ENCODE data around the gene ALPL. TPM values are rescaled to one million over a fixed set of nuclear protein-coding genes. Genes with fewer than 3 reads are reported as not detected.
"Not testable (repeated sequence)": the region's sequence is repeated elsewhere in the genome, so short reads cannot be mapped to it uniquely, and the experiment has no call there.

Gene ALPL
- total RNA-seq (100 to 1,000 TPM in 2 of 9 donors, 10 to 100 TPM in 7; 21.9 to 752 (median 59.3) TPM), polyA plus RNA-seq (100 to 1,000 TPM in 2 of 3 donors, 10 to 100 TPM in 1; 74.7 to 338 (median 147) TPM)
- long read RNA-seq, donor 1, transcript ALPL-204 (12 exons, 2,589 nt) = major isoform, 7 of 7 reads
- long read RNA-seq, donor 1, partial matches to known transcripts = 0 of 7 reads
- long read RNA-seq, donor 1, other reads (novel, unspliced or antisense) = 0 of 7 reads
- long read RNA-seq, donor 2 = 0 reads
- long read RNA-seq, donor 3, transcript ALPL-204 (12 exons, 2,589 nt) = major isoform, 5 of 5 reads
- long read RNA-seq, donor 3, partial matches to known transcripts = 0 of 5 reads
- long read RNA-seq, donor 3, other reads (novel, unspliced or antisense) = 0 of 5 reads
- long read RNA-seq, donor 4, transcript ALPL-204 (12 exons, 2,589 nt) = major isoform, 10 of 19 reads
- long read RNA-seq, donor 4, partial matches to known transcripts = 4 of 19 reads
- long read RNA-seq, donor 4, other reads (novel, unspliced or antisense) = 4 of 19 reads
- long read RNA-seq, donor 5, transcript ALPL-204 (12 exons, 2,589 nt) = major isoform, 161 of 213 reads
- long read RNA-seq, donor 5, transcript ALPL-207 (11 exons, 2,131 nt) = minor isoform, 5 of 213 reads
- long read RNA-seq, donor 5, partial matches to known transcripts = 19 of 213 reads
- long read RNA-seq, donor 5, other reads (novel, unspliced or antisense) = 27 of 213 reads
- long read RNA-seq, donor 6, transcript ALPL-204 (12 exons, 2,589 nt) = major isoform, 12 of 23 reads
- long read RNA-seq, donor 6, partial matches to known transcripts = 5 of 23 reads
- long read RNA-seq, donor 6, other reads (novel, unspliced or antisense) = 6 of 23 reads
- long read RNA-seq, donor 7, transcript ALPL-204 (12 exons, 2,589 nt) = major isoform, 5 of 5 reads
- long read RNA-seq, donor 7, partial matches to known transcripts = 0 of 5 reads
- long read RNA-seq, donor 7, other reads (novel, unspliced or antisense) = 0 of 5 reads
- long read RNA-seq, donor 8, partial matches to known transcripts = 0 of 4 reads
- long read RNA-seq, donor 8, other reads (novel, unspliced or antisense) = 0 of 4 reads
- long read RNA-seq, donor 9, partial matches to known transcripts = 0 of 4 reads
- long read RNA-seq, donor 9, other reads (novel, unspliced or antisense) = 0 of 4 reads
- long read RNA-seq, donor 10, partial matches to known transcripts = 0 of 4 reads
- long read RNA-seq, donor 10, other reads (novel, unspliced or antisense) = 0 of 4 reads

DNA sequence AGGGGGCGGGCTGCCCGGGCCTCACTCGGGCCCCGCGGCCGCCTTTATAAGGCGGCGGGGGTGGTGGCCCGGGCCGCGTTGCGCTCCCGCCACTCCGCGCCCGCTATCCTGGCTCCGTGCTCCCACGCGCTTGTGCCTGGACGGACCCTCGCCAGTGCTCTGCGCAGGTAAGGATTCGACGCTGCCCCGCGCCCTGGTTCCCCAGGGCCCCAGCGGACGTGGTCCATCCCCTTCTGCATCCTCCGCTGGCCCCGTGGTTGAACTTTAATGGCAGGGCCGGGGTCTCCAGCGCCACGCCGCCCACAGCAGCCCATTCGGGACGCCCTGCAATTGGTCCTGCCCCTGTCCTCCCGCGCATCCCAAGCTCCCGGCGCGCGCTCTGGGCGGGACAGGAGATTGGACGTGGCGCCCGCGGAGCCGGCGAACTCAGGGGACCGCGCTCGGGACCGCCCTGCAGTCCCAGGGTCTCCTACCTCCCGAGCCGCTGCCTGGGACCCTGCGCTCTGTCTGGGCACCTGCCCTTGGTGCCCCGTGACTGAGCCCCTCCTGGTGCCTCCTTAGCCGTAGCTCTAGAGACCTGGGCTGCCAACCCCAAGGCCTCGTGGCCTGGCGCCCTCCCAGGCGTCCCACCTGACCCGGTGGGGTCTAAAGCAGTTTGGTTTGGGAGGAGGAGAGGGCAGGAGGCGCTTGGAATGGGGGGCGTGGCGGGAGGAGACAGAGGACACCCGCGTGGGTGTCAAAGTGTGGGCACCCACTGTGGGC lies at the start of gene ALPL:
TSS of gene ALPL (plus strand) at position 73 of the 762 bp plus-strand sequence. CDS start 44,659 bp downstream, outside the sequence.
- H3K9me3 ChIP-seq (replicated peaks in 1 of 3) = no peaks in the 10 kb centered on the region
- H3K4me1 ChIP-seq (replicated peaks in 1 of 2) = peaks cover 8 to 31% of the 10 kb centered on the region in 2 donors
- DNase-seq = peak in 2 of 7 donors; percentile 39 to 41
- TF ChIP-seq, protein P1, sequence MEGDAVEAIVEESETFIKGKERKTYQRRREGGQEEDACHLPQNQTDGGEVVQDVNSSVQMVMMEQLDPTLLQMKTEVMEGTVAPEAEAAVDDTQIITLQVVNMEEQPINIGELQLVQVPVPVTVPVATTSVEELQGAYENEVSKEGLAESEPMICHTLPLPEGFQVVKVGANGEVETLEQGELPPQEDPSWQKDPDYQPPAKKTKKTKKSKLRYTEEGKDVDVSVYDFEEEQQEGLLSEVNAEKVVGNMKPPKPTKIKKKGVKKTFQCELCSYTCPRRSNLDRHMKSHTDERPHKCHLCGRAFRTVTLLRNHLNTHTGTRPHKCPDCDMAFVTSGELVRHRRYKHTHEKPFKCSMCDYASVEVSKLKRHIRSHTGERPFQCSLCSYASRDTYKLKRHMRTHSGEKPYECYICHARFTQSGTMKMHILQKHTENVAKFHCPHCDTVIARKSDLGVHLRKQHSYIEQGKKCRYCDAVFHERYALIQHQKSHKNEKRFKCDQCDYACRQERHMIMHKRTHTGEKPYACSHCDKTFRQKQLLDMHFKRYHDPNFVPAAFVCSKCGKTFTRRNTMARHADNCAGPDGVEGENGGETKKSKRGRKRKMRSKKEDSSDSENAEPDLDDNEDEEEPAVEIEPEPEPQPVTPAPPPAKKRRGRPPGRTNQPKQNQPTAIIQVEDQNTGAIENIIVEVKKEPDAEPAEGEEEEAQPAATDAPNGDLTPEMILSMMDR (IDR thresholded peaks at IDR 0.05) = peak in 1 of 6 experiments; percentile 2
- peak in 1 of 2 donors; percentile 17 for TF ChIP-seq POLR2A (IDR thresholded peaks at IDR 0.05)
- 12 to 28% (median 20%) methylated on average over 5 to 67 of the region's 67 CpGs for WGBS, 4 donors
- peak within 1 kb of the TSS in 2 of 4 donors; percentile 24 to 51 for H3K4me3 ChIP-seq
- no peaks in the 10 kb centered on the region for H3K36me3 ChIP-seq (replicated peaks in 1 of 2)
- H3K27me3 ChIP-seq = no peaks in the 10 kb centered on the region
- intact Hi-C loops (cut with DNase I) = loop anchor here in 1 of 2 donors (5.0 to 10.0 kb wide), 2 partner anchors 63 to 145 kb away; no protein-coding TSS in a partner anchor
- peak within 1 kb of the TSS in 3 of 5 donors; percentile 57 to 65 (median 62) for H3K27ac ChIP-seq

DNA sequence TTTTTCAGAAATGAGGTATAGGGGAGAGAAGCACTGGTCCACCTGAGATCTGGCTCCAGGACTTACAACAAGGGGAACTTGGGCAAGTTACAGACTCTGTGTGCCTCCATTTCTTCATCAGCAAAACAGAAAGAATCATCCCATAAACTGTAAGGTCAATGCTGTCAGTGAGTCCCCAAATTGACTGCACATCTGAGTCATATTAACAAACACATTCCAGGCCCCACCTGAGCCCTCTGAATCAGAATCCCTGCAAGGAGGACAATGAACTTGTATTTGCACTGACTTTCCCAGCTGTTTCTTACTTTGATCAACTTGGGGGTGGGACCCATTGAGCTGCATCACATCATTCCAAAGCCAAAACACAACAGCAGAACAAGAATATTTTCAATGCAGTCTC lies 44.1 kb upstream of the ALPL start:
- H3K9me3 ChIP-seq (replicated peaks in 1 of 3); intact Hi-C loops (cut with DNase I); H3K27ac ChIP-seq; H3K36me3 ChIP-seq (replicated peaks in 1 of 2); H3K4me3 ChIP-seq; H3K27me3 ChIP-seq; H3K4me1 ChIP-seq (replicated peaks in 1 of 2); DNase-seq: not testable (repeated sequence)

DNA sequence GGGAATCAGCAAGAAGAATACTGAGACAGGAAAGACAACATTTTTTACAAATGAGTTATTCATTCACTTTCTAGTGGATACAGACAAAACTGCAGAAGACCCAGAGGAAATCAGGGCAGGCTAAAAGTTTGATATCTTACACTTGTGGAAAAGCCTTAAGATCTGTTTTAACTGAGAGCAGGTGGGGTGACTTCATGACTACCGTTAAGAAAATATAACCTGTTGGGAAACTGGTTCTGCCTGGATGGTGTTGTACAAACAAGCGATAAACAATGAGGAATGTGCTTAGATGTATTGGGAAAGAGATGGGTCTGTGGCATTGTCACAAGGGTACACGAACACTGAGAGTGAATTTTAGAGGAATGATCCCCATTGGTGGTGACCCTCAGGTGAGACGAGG lies 41.3 kb upstream of the ALPL start:
- H3K27me3 ChIP-seq; H3K4me3 ChIP-seq; DNase-seq; intact Hi-C loops (cut with DNase I); H3K9me3 ChIP-seq (replicated peaks in 1 of 3); H3K27ac ChIP-seq; H3K36me3 ChIP-seq (replicated peaks in 1 of 2); H3K4me1 ChIP-seq (replicated peaks in 1 of 2): not testable (repeated sequence)
- 86 to 93% (median 91%) methylated on average over 4 of the region's 4 CpGs for WGBS, 4 donors

DNA sequence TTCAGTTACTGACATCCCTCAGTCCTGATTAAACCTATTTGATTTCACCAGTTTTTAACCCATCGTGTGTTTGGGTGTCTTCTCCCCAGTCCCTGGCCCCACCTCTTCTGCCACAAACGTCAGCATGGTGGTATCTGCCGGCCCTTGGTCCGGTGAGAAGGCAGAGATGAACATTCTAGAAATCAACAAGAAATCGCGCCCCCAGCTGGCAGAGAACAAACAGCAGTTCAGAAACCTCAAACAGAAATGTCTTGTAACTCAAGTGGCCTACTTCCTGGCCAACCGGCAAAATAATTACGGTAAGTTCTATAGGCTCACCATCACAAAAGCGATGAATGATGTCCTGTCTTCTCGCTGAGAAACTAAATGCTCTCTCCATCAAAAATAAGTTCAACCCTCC lies 40.6 kb upstream of the ALPL start:
- intact Hi-C loops (cut with DNase I) = no loop called here
- H3K27me3 ChIP-seq = no peaks in the 10 kb centered on the region
- no peaks in the 10 kb centered on the region for H3K4me1 ChIP-seq (replicated peaks in 1 of 2)
- TF ChIP-seq, protein P1 (IDR thresholded peaks at IDR 0.05) = peak in 3 of 6 experiments; percentile 7 to 18 (median 16)
- TF ChIP-seq POLR2A (IDR thresholded peaks at IDR 0.05) = no peak
- DNase-seq = peak in 1 of 7 donors; percentile 10
- H3K27ac ChIP-seq = no peak overlapping the region
- H3K9me3 ChIP-seq (replicated peaks in 1 of 3) = no peaks in the 10 kb centered on the region
- no peaks in the 10 kb centered on the region for H3K36me3 ChIP-seq (replicated peaks in 1 of 2)
- H3K4me3 ChIP-seq = no peak overlapping the region
- 55 to 66% (median 63%) methylated on average over 10 of the region's 10 CpGs for WGBS, 4 donors
